NCI-H2029 (cell line): ENCODE data around the gene KMT5C.

Experiments
- DNase-seq: peaks from one replicate; lab custom pipeline; 2025; lab: John Stamatoyannopoulos, UW

Gene KMT5C

DNA sequence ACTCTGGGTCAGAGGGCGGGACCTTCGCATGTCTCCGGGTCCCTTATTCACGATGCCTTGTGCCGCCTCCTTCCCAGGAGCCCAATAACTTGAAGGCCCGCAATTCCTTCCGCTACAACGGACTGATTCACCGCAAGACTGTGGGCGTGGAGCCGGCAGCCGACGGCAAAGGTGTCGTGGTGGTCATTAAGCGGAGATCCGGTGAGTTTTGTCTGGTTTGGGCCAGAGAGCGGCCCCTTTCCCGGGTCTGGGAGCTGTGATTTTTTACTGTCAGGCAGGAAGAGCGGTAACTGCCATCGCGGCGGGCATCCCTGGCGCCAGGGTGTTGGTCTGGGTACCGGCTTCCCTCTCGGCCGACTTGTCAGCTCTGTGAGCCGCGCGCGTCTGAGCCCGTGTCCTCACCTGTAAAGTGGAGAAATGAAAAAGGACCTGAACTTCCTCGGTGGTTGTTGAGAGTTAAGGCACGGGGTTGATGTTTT lies 46.9 kb downstream of the KMT5C start:
- DNase-seq: no peak

- no peak for DNase-seq
Measured at GRCh38 chr19:55387736-55388497, 48.2 kb downstream of the KMT5C start.

DNA sequence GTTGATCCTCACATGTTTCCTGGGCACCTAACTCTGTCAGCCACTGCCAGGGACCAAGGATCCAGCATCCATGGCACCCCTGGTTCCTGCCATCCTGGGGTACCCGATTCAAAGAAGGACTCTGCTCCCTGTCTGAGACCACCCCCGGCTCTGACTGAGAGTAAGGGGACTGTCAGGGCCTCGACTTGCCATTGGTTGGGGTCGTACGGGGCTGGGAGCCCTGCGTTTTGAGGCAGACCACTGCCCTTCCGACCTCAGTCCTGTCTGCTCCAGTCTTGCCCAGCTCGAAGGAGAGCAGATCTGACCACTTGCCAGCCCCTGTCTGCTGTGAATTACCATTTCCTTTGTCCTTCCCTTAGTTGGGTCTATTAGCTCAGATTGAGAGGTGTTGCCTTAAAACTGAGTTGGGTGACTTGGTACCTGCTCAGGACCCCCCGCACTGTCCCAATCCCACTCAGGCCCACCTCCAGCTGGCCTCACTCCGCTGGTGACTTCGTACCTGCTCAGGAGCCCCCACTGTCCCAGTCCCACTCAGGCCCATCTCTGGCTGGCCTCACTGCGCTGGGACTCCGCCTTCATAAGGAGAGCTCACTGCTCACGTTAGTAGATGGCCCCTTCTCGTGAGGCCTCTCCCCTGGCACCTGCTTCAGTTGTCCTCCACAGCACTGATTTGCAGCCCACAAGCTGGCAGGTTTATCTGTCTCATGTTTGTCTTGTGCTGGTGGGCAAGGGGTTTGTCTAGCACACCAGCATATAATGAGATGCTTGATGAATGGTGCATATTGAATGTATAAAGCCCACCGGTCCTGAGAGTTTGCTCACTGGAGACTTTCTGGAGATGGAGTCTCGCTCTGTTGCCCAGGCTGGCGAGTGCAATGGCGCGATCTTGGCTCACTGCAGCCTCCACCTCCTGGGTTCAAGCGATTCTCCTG lies 50.0 kb downstream of the KMT5C start:
- no peak for DNase-seq

DNA sequence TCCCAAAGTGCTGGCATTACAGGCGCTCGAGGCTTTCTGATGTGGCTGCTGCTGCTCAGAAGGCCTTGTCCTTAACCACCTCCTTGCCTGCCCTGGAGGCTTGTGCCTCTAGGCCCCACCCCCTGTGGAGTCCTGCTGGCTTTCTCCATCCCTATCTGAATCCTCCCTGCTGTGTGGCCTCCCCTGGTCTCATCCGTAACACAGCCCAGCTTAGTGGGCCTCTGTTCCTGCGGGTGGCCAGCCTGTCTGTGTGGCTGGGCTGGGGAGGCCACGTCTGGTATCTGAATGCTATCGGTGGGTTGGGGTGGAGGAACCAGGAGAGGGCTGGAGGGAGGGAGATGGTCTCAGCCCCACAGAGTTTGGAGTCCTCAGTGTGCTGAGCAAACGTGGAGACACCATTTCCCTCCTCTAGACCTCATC lies 50.8 kb downstream of the KMT5C start:
- no peak for DNase-seq

- no peak for DNase-seq
Measured at GRCh38 chr19:55391191-55391670, 51.6 kb downstream of the KMT5C start.

DNA sequence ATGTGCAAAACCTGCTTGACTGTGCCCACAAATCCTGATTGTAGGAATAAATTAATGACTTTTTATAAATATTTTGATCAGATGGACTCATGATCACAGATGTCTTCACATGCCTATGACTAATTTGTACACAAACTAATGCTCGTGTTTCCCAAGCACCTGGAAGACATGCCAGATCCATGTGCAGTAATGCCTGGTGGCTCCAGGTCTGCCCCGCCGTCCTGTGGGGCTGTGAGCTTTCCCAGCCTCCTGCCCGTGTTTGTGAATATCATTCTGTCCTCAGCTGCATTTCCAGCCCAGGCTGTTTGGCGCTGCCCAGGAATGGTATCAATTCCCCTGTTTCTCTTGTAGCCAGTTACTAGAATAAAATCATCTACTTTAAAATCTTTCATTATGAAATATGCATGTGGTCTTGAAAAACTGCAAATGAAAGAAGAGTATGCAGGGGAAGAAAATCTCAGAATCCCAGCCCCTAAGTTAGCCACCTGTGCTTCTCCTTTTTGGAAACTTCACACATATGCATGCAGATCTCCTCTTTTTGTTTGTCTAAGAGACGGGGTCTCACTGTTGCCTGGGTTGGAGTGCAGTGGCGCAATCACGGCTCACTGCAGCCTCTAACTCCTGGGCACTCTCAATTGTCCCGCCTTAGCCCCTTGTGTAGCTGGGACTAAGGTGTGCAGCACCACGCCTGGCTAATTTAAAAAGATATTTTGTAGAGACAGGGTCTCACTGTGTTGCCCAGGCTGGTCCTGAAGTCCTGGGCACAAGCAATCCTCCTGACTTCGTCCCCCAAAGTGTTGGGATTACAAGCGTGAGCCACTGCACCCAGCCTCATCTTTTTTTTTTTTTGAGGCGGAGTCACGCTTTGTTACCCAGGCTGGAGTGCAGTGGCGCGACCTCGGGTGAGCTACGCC lies 52.3 kb downstream of the KMT5C start:
- DNase-seq: no peak

GRCh38 chr19:55392820-55393761 lies 53.4 kb downstream of the KMT5C start:
- DNase-seq: no peak
